HEK293 (cell line): ENCODE data around the gene MRGPRE.

Experiments
- CTCF ChIA-PET: fragments of 350-600 bp; formaldehyde crosslinking; extraction: SDS; loops from one replicate; lab custom pipeline; 2021; ENCODE audit warnings: antibody characterized with exemption; lab: Yijun Ruan, JAX
- POLR2A ChIA-PET: fragments of 300-600 bp; formaldehyde crosslinking; extraction: SDS; loops from one replicate; lab custom pipeline; 2020; ENCODE audit warnings: antibody characterized with exemption, inconsistent platforms; lab: Yijun Ruan, JAX
- H3K27ac ChIP-seq: fragments of 200-500 bp; sonication (Bioruptor generic); 2 replicates; pipeline ENCODE4 v1.5.1; 2014; ENCODE audit warnings: low read depth, low read length, control low read depth, inconsistent platforms; ENCODE audit errors: extremely low read depth
- H3K36me3 ChIP-seq, 2 experiments: fragments of 200-500 bp in 1 of 2; sonication (Bioruptor generic) in 1 of 2; 1 replicate in 1 of 2; 2 replicates in 1 of 2; pipeline ENCODE4 v1.5.1; 2014 to 2017; ENCODE audit warnings: inconsistent platforms in 2 of 2, low read length in 2 of 2; ENCODE audit not compliant: control insufficient read depth in 2 of 2, insufficient read depth in 1 of 2
- H3K4me1 ChIP-seq: fragments of 200-500 bp; sonication (Bioruptor generic); 2 replicates; pipeline ENCODE4 v1.5.1; 2014; ENCODE audit warnings: mild to moderate bottlenecking, low read length, inconsistent platforms; ENCODE audit not compliant: control insufficient read depth, insufficient read depth
- H3K4me3 ChIP-seq: 2 replicates; pipeline ENCODE4 v1.5.1; 2011; ENCODE audit warnings: low read depth, mild to moderate bottlenecking, control low read depth, low read length, moderate library complexity
- H3K9me3 ChIP-seq: fragments of 200-500 bp; sonication (Bioruptor generic); 2 replicates; pipeline ENCODE4 v1.5.1; 2014; ENCODE audit warnings: low read depth, low read length, inconsistent platforms; ENCODE audit not compliant: control insufficient read depth, insufficient read depth
- GLIS1 ChIP-seq: fragments of 450-650 bp; formaldehyde crosslinking; IDR thresholded peaks from 2 replicates; pipeline ENCODE4 v1.5.1; 2016; ENCODE audit warnings: missing biosample characterization, missing genetic modification characterization
- HIC1 ChIP-seq: fragments of 450-650 bp; formaldehyde crosslinking; IDR thresholded peaks from 2 replicates; pipeline ENCODE4 v1.5.1; 2016; ENCODE audit warnings: missing biosample characterization, missing genetic modification characterization
- OSR2 ChIP-seq: fragments of 450-650 bp; formaldehyde crosslinking; IDR thresholded peaks from 2 replicates; pipeline ENCODE4 v1.5.1; 2016; ENCODE audit warnings: missing biosample characterization, missing genetic modification characterization
- WT1 ChIP-seq: fragments of 450-650 bp; formaldehyde crosslinking; IDR thresholded peaks from 2 replicates; pipeline ENCODE4 v1.5.1; 2016; ENCODE audit warnings: missing biosample characterization, missing genetic modification characterization
- ZFHX2 ChIP-seq: fragments of 450-650 bp; formaldehyde crosslinking; conservative IDR thresholded peaks from 2 replicates; pipeline ENCODE4 v1.5.1; 2016; ENCODE audit warnings: missing biosample characterization, missing genetic modification characterization
- ZNF175 ChIP-seq: fragments of 450-650 bp; formaldehyde crosslinking; IDR thresholded peaks from 2 replicates; pipeline ENCODE4 v1.5.1; 2016; ENCODE audit warnings: missing biosample characterization, missing genetic modification characterization
- ZNF416 ChIP-seq: fragments of 450-650 bp; formaldehyde crosslinking; IDR thresholded peaks from 2 replicates; pipeline ENCODE4 v1.5.1; 2016; ENCODE audit warnings: missing biosample characterization, missing genetic modification characterization
- ZNF529 ChIP-seq: fragments of 450-650 bp; formaldehyde crosslinking; IDR thresholded peaks from 2 replicates; pipeline ENCODE4 v1.5.1; 2017; ENCODE audit warnings: missing genetic modification characterization, missing biosample characterization; ENCODE audit not compliant: insufficient replicate concordance
- ZSCAN18 ChIP-seq: fragments of 450-650 bp; formaldehyde crosslinking; IDR thresholded peaks from 2 replicates; pipeline ENCODE4 v1.5.1; 2016; ENCODE audit warnings: missing biosample characterization, missing genetic modification characterization
- TF ChIP-seq, protein P1 (sequence below): fragments of 450-650 bp; formaldehyde crosslinking; IDR thresholded peaks from 2 replicates; pipeline ENCODE4 v1.5.1; 2016; ENCODE audit warnings: missing biosample characterization, missing genetic modification characterization
- TF ChIP-seq, protein P2 (sequence below): fragments of 450-650 bp; formaldehyde crosslinking; IDR thresholded peaks from 2 replicates; pipeline ENCODE4 v1.5.1; 2016; ENCODE audit warnings: missing biosample characterization, missing genetic modification characterization

The MRGPRE gene

GRCh38 chr11:3189886-3190583 lies 42.2 kb downstream of the MRGPRE start:
- TF ChIP-seq, protein P1, sequence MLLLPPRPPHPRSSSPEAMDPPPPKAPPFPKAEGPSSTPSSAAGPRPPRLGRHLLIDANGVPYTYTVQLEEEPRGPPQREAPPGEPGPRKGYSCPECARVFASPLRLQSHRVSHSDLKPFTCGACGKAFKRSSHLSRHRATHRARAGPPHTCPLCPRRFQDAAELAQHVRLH (tag by site-specific recombination), result peak; percentile 60; the same call in 1 of the 2 replicates
- TF ChIP-seq, protein P2, sequence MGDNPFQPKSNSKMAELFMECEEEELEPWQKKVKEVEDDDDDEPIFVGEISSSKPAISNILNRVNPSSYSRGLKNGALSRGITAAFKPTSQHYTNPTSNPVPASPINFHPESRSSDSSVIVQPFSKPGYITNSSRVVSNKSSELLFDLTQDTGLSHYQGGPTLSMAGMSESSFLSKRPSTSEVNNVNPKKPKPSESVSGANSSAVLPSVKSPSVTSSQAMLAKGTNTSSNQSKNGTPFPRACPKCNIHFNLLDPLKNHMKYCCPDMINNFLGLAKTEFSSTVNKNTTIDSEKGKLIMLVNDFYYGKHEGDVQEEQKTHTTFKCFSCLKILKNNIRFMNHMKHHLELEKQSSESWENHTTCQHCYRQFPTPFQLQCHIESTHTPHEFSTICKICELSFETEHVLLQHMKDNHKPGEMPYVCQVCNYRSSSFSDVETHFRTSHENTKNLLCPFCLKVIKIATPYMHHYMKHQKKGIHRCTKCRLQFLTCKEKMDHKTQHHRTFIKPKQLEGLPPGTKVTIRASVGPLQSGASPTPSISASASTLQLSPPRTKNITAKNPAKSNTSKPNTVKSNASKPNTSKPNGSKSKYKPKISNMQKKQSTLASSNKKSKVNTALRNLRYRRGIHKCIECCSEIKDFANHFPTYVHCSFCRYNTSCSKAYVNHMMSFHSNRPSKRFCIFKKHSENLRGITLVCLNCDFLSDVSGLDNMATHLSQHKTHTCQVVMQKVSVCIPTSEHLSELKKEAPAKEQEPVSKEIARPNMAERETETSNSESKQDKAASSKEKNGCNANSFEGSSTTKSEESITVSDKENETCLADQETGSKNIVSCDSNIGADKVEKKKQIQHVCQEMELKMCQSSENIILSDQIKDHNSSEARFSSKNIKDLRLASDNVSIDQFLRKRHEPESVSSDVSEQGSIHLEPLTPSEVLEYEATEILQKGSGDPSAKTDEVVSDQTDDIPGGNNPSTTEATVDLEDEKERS (tag by site-specific recombination), result 0 out of 2 replicates have a peak, but pooled peaks have one; percentile 15
- TF ChIP-seq HIC1 (tag by site-specific recombination), result no peak
- Histone ChIP-seq H3K4me3 (no peak overlapping the region), H3K9me3 (no peaks in the 10 kb centered on the region), H3K36me3 (no peaks in the 10 kb centered on the region), H3K4me1 (no peaks in the 10 kb centered on the region), H3K27ac (no peak overlapping the region)
- ChIA-PET POLR2A (no interaction called here), CTCF (interaction anchor here (0.7 to 0.9 kb wide), 3 partner anchors 8 to 144 kb away, joined by 3 read pairs; no protein-coding TSS in a partner anchor)

- ChIA-PET CTCF (interaction anchor here (0.7 to 1.0 kb wide), 3 partner anchors 9 to 144 kb away, joined by 3 read pairs; no protein-coding TSS in a partner anchor), POLR2A (no interaction called here)
Observed at GRCh38 chr11:3189196-3189843, 42.9 kb downstream of the MRGPRE start.

DNA sequence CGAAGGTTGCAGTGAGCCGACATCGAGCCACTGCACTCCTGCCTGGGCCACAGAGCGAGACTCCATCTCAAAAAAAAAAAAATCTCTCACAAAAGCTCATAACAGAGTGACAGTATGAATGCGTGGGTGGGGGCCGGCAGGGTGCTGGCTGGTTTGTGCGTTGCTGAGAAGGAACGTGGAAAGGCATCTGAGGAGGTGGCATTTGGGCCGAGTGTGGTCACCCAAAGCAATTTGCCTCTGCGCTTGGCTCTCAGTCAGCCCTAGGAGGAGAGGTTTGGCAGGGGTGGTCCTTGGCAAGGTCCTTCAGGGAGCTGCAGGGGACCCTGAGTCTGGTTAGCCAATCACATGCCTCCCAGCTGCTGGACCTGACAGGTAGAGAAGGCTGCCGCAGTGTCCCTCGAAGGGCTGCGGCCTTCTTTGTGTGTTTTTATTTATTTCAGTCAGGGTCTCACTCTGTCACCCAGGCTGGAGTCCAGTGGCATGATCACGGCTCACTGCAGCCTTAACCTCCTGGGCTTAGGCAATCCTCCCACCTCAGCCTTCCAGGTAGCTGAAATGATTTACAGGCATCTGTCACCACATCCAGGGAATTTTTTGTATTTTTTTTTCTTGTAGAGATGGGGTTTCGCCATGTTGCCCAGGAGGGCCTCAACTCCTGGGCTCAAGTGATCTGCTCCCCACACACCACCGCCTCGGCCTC lies 43.6 kb downstream of the MRGPRE start:
- CTCF ChIA-PET, result interaction anchor here (1.0 kb wide), 1 partner anchor 62 kb away, joined by 3 read pairs; no protein-coding TSS in a partner anchor
- no peaks in the 10 kb centered on the region for H3K36me3 ChIP-seq
- no peak overlapping the region for H3K4me3 ChIP-seq
- H3K27ac ChIP-seq, result no peak overlapping the region
- no peaks in the 10 kb centered on the region for H3K4me1 ChIP-seq
- POLR2A ChIA-PET, result no interaction called here
- peak; percentile 34; the same call in 1 of the 2 replicates for TF ChIP-seq ZFHX2 (tag by site-specific recombination)
- no peak for TF ChIP-seq ZNF416
- TF ChIP-seq ZNF175 (tag by site-specific recombination), result no peak
- TF ChIP-seq WT1 (tag by site-specific recombination), result no peak
- TF ChIP-seq ZNF529 (tag by site-specific recombination), result no peak
- no peaks in the 10 kb centered on the region for H3K9me3 ChIP-seq

More at GRCh38 chr11:3189196-3189843, 42.9 kb downstream of the MRGPRE start:
- TF ChIP-seq OSR2 (peak; percentile 43; the same call in 1 of the 2 replicates), ZSCAN18 (tag by site-specific recombination) (no peak), GLIS1 (tag by site-specific recombination) (peak; percentile 80)
- Histone ChIP-seq H3K27ac (no peak overlapping the region), H3K9me3 (no peaks in the 10 kb centered on the region), H3K36me3 (no peaks in the 10 kb centered on the region), H3K4me3 (no peak overlapping the region), H3K4me1 (no peaks in the 10 kb centered on the region)
